GM12865 (cell line): ENCODE results near the gene CLDN22.

Experiments
- DNase-seq: peaks from one replicate; pipeline ENCODE4 v3.0.0; 2010; ENCODE audit warnings: low read depth
- H3K4me3 ChIP-seq: 2 replicates; pipeline ENCODE4 v1.5.1; 2011; ENCODE audit warnings: mild to moderate bottlenecking, low read depth, low read length, control low read depth
- TF ChIP-seq, protein P1 (sequence below): IDR thresholded peaks from 2 replicates; pipeline ENCODE4 v1.5.1; 2011; ENCODE audit warnings: low read length, control low read depth, low read depth, inconsistent platforms; ENCODE audit not compliant: insufficient read depth; ENCODE audit errors: missing control alignments

CLDN22 gene

DNA sequence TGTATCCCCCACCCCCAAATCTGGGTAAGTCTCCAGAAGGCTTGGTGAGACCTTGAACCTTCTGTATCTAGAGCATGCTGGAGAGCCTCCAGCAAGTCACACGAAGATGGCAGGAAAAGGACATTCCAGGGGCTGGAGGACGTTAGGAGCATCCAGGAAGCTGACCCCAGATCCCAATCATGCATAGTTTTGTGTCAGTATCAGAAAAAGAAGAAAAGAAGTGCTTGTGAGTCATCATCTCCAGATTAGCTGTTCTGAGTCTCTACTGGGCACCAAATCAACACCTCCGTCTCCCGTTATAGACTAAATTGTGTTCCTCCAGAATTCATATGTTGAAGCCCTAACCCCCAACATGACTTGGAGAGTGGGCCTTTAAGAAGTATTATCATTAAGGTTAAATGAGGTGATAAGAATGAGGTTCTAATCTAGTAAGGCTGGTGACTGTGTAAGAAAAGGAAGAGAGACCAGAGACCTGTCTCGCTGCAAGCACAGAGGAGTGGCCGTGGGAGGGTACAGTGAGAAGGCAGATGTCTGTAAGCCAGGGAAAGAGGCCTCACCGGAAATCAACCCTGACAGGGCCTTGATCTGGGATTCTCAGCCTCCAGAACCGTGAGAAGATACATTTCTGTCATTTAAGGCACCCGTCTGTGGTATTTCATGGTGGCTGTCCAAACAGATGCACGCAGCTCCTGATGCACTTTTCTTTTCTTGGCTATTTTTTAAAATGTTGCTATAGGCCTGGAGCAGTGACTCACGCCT, 40.3 kb upstream of the CLDN22 start:
- no peak overlapping the region for H3K4me3 ChIP-seq
- TF ChIP-seq, protein P1, sequence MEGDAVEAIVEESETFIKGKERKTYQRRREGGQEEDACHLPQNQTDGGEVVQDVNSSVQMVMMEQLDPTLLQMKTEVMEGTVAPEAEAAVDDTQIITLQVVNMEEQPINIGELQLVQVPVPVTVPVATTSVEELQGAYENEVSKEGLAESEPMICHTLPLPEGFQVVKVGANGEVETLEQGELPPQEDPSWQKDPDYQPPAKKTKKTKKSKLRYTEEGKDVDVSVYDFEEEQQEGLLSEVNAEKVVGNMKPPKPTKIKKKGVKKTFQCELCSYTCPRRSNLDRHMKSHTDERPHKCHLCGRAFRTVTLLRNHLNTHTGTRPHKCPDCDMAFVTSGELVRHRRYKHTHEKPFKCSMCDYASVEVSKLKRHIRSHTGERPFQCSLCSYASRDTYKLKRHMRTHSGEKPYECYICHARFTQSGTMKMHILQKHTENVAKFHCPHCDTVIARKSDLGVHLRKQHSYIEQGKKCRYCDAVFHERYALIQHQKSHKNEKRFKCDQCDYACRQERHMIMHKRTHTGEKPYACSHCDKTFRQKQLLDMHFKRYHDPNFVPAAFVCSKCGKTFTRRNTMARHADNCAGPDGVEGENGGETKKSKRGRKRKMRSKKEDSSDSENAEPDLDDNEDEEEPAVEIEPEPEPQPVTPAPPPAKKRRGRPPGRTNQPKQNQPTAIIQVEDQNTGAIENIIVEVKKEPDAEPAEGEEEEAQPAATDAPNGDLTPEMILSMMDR = no peak
- no peak for DNase-seq

DNA sequence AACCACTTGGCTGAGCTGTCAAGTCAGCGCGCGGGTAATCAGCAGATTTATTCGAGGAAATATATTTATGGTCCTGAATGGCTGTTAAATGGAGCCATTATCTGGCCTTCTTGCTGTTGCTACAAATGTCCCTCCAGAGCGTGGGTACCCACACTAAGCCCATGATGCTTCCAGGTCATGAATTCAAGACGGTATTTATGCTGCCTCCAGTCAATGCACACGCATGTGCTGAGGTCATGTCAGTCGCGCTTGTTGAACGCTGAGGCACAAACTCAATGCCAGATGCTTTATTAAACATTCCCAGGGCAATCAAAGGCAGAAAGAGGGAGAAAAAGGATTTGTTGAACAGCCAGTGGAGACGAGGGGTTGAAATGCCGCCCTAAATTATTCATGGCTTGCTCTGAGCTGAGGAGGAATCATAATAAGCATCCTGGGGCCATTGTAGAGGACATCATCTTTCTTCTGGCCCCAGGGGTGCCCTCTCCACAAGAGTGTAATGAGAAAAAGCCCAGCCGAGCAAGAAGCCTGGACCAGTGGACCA, 38.2 kb upstream of the CLDN22 start:
- H3K4me3 ChIP-seq = no peak overlapping the region
- TF ChIP-seq, protein P1 = no peak
- no peak for DNase-seq

DNA sequence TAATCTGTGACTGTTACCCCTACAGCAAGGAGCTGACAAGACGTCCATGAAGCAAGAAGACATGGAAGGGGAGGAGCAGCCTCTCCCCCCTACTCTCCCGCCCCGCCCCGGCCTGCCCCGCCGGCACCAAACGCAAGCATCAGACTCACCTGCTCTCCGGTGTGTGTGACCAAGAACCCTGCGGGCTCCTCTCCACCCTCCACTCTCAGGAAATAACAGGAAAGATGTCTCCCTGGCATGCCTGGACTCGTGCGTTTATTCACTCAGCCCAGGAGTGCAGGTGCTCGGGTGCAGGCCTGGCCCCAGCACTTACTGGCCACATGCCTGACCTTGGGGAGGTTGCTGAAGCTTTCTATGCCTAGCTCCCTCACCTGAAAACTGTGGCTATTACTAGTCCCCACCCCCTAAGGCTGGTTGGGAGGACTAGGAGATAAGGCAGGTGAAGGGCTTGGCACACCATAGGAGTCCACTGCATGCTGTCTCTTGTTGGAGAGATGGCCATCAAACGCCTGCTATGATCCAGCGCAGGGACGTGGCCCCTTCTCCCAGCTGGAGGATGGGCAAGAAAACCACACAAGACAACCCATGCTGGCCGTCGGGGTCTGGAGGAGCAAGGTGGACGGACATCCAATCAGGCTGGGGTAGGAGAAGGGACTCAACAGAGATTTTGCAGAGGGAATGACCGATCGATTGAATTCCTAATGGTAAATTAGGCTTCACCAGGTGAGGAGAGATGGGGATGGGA, 37.0 kb upstream of the CLDN22 start:
- no peak overlapping the region for H3K4me3 ChIP-seq
- TF ChIP-seq, protein P1 = no peak
- no peak for DNase-seq

GRCh38 chr4:183356173-183356830, 36.2 kb upstream of the CLDN22 start:
- no peak overlapping the region for H3K4me3 ChIP-seq
- DNase-seq = no peak
- TF ChIP-seq, protein P1 = no peak

- DNase-seq = no peak
- TF ChIP-seq, protein P1 = no peak
- H3K4me3 ChIP-seq = no peak overlapping the region
These were observed 35.3 kb upstream of the CLDN22 start for GRCh38 chr4:183355405-183355804.

DNA sequence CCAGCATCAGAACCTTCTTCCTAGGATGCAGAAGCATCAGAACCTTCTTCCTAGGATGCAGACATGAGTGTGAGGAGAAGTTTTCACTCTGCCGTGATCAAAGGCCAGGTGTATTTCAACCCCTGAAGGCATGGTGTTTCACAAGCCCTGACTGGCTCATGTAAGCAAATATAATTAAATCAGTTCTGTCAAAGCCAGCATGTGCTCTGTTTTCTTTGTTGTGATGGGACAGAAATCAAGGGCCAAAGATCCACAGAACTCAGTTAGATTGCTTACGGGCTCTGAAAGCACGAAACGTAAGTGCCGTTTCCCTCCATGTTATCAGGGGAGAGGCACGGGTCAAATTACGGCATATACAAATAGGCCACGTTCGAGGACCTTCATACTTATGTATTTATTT, 34.1 kb upstream of the CLDN22 start:
- TF ChIP-seq, protein P1 = no peak

More for the DNA sequence above, 34.1 kb upstream of the CLDN22 start:
- no peak for DNase-seq
- no peak overlapping the region for H3K4me3 ChIP-seq
